Measurements from ENCODE around the gene LTB.
A peak's percentile ranks its signal among the peaks of the same experiment; 100 is the strongest.

LTB gene

GRCh38 chr6:31627690-31628287 is 45.6 kb upstream of the LTB start:
- no peaks in the 10 kb centered on the region for H3K9me3 ChIP-seq
- DNase-seq, result no peak
- H3K27me3 ChIP-seq, result no peaks in the 10 kb centered on the region
- H3K36me3 ChIP-seq, result peaks cover 98% of the 10 kb centered on the region
- TF ChIP-seq, protein P1, sequence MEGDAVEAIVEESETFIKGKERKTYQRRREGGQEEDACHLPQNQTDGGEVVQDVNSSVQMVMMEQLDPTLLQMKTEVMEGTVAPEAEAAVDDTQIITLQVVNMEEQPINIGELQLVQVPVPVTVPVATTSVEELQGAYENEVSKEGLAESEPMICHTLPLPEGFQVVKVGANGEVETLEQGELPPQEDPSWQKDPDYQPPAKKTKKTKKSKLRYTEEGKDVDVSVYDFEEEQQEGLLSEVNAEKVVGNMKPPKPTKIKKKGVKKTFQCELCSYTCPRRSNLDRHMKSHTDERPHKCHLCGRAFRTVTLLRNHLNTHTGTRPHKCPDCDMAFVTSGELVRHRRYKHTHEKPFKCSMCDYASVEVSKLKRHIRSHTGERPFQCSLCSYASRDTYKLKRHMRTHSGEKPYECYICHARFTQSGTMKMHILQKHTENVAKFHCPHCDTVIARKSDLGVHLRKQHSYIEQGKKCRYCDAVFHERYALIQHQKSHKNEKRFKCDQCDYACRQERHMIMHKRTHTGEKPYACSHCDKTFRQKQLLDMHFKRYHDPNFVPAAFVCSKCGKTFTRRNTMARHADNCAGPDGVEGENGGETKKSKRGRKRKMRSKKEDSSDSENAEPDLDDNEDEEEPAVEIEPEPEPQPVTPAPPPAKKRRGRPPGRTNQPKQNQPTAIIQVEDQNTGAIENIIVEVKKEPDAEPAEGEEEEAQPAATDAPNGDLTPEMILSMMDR (IDR thresholded peaks at IDR 0.05; ENCODE audit: low read depth, low read length), result no peak
- no peak overlapping the region for H3K4me3 ChIP-seq (ENCODE audit: low read depth, low read length)
- H3K4me1 ChIP-seq, result no peaks in the 10 kb centered on the region

- DNase-seq, result no peak
- Histone ChIP-seq H3K36me3 (peaks cover 97% of the 10 kb centered on the region), H3K4me3 (ENCODE audit: low read depth, low read length) (no peak overlapping the region), H3K4me1 (no peaks in the 10 kb centered on the region), H3K27me3 (no peaks in the 10 kb centered on the region), H3K9me3 (no peaks in the 10 kb centered on the region)
- TF ChIP-seq, protein P1 (IDR thresholded peaks at IDR 0.05; ENCODE audit: low read depth, low read length), result no peak
These were observed 44.7 kb upstream of the LTB start for GRCh38 chr6:31626952-31627351.

DNA sequence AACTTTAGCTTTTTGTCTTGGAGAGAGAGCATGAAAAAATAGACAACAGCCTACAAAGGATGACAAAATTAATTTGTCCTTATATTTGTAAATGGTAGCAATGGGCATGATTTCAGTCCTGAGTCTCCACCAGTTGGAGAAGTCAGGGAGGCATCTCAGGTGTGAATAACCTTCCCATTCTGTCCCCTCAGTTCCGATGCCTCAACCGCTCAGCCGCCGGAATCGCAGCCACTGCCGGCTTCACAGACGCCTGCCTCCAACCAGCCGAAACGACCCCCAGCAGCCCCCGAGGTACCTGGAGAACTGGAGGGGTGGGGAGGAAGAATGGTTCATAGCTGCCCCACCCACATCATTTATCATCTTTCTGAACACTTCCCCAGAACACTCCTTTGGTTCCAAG is 41.8 kb upstream of the LTB start:
- DNase-seq, result no peak
- H3K4me1 ChIP-seq, result no peaks in the 10 kb centered on the region
- no peaks in the 10 kb centered on the region for H3K27me3 ChIP-seq
- TF ChIP-seq, protein P1 (IDR thresholded peaks at IDR 0.05; ENCODE audit: low read depth, low read length), result no peak
- no peaks in the 10 kb centered on the region for H3K9me3 ChIP-seq
- H3K36me3 ChIP-seq, result peaks cover 73% of the 10 kb centered on the region
- no peak overlapping the region for H3K4me3 ChIP-seq (ENCODE audit: low read depth, low read length)

- no peak for DNase-seq
- Histone ChIP-seq H3K36me3 (peaks cover 59% of the 10 kb centered on the region), H3K27me3 (no peaks in the 10 kb centered on the region), H3K4me3 (ENCODE audit: low read depth, low read length) (peak overlapping the region; percentile 85), H3K9me3 (no peaks in the 10 kb centered on the region), H3K4me1 (no peaks in the 10 kb centered on the region)
- TF ChIP-seq, protein P1 (IDR thresholded peaks at IDR 0.05; ENCODE audit: low read depth, low read length), result no peak
These were observed 40.5 kb upstream of the LTB start for GRCh38 chr6:31622684-31623091.

GRCh38 chr6:31621991-31622390 is 39.8 kb upstream of the LTB start:
- Histone ChIP-seq H3K9me3 (no peaks in the 10 kb centered on the region), H3K36me3 (peaks cover 52% of the 10 kb centered on the region), H3K4me1 (no peaks in the 10 kb centered on the region), H3K4me3 (ENCODE audit: low read depth, low read length) (peak overlapping the region; percentile 85), H3K27me3 (no peaks in the 10 kb centered on the region)
- TF ChIP-seq, protein P1 (IDR thresholded peaks at IDR 0.05; ENCODE audit: low read depth, low read length), result no peak
- no peak for DNase-seq

DNA sequence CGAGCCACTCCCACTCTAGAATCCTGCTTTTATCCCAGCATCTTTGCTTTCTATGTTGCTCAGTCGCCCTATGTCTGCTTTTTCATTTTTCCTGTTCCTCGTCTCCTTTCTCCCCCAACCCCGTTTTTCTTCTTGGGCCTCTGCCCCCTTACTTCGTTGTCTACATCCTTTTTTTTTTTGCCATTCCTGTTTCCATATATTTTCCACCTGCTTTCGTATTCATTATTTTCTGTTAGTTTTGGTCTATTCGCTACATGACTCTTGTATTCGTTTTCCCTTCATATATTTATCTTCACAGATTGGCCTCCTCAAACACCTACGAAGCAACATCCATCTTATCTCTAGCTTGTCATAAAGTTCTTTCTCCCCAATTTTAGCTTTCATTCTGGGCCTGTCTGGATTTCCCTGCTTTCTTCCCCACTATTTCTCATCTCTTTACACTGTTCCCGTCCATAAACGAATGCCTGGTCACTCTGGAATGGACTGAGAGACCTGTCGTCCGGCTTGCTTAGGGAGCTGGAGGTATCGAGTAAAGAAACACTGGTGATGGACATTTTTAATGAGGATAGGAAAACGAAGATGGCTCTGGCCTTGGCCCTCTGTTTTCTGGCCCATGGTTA is 39.2 kb upstream of the LTB start:
- peaks cover 46% of the 10 kb centered on the region for H3K36me3 ChIP-seq
- no peaks in the 10 kb centered on the region for H3K4me1 ChIP-seq

More for the DNA sequence above, 39.2 kb upstream of the LTB start:
- no peaks in the 10 kb centered on the region for H3K27me3 ChIP-seq
- TF ChIP-seq, protein P1 (IDR thresholded peaks at IDR 0.05; ENCODE audit: low read depth, low read length), result no peak
- no peaks in the 10 kb centered on the region for H3K9me3 ChIP-seq
- DNase-seq, result no peak
- peak overlapping the region; percentile 85 for H3K4me3 ChIP-seq (ENCODE audit: low read depth, low read length)

All from BE2C (cell line).